Ishikawa (cell line): ENCODE results near the gene ZC3H4.

Experiments
- CEBPB ChIP-seq: IDR thresholded peaks from 2 replicates; pipeline ENCODE4 v1.6.1; 2012
- EGR1 ChIP-seq: IDR thresholded peaks from 2 replicates; pipeline ENCODE4 v1.6.1; 2012
- EP300 ChIP-seq: IDR thresholded peaks from 2 replicates; pipeline ENCODE4 v1.6.1; 2012; ENCODE audit warnings: borderline replicate concordance
- FOXM1 ChIP-seq: IDR thresholded peaks from 2 replicates; pipeline ENCODE4 v1.6.1; 2012; ENCODE audit warnings: low read depth, borderline replicate concordance
- MAX ChIP-seq: IDR thresholded peaks from 2 replicates; pipeline ENCODE4 v1.6.1; 2012
- NFIC ChIP-seq: IDR thresholded peaks from 2 replicates; pipeline ENCODE4 v1.6.1; 2012
- RAD21 ChIP-seq: IDR thresholded peaks from 2 replicates; pipeline ENCODE4 v1.6.1; 2012; ENCODE audit warnings: low read depth
- YY1 ChIP-seq: IDR thresholded peaks from 2 replicates; pipeline ENCODE4 v1.6.1; 2012; ENCODE audit warnings: low read depth
- TF ChIP-seq, protein P1 (sequence below): IDR thresholded peaks from 2 replicates; pipeline ENCODE4 v1.6.1; 2012; ENCODE audit warnings: low read depth, mild to moderate bottlenecking

GRCh38 chr19:47106821-47107201 lies 6.8 kb downstream of the ZC3H4 start:
- no peak for TF ChIP-seq EGR1
- no peak for TF ChIP-seq NFIC
- TF ChIP-seq RAD21 = no peak
- TF ChIP-seq FOXM1 = no peak
- TF ChIP-seq CEBPB = no peak
- TF ChIP-seq YY1 = no peak
- no peak for TF ChIP-seq EP300
- no peak for TF ChIP-seq MAX
- TF ChIP-seq, protein P1, sequence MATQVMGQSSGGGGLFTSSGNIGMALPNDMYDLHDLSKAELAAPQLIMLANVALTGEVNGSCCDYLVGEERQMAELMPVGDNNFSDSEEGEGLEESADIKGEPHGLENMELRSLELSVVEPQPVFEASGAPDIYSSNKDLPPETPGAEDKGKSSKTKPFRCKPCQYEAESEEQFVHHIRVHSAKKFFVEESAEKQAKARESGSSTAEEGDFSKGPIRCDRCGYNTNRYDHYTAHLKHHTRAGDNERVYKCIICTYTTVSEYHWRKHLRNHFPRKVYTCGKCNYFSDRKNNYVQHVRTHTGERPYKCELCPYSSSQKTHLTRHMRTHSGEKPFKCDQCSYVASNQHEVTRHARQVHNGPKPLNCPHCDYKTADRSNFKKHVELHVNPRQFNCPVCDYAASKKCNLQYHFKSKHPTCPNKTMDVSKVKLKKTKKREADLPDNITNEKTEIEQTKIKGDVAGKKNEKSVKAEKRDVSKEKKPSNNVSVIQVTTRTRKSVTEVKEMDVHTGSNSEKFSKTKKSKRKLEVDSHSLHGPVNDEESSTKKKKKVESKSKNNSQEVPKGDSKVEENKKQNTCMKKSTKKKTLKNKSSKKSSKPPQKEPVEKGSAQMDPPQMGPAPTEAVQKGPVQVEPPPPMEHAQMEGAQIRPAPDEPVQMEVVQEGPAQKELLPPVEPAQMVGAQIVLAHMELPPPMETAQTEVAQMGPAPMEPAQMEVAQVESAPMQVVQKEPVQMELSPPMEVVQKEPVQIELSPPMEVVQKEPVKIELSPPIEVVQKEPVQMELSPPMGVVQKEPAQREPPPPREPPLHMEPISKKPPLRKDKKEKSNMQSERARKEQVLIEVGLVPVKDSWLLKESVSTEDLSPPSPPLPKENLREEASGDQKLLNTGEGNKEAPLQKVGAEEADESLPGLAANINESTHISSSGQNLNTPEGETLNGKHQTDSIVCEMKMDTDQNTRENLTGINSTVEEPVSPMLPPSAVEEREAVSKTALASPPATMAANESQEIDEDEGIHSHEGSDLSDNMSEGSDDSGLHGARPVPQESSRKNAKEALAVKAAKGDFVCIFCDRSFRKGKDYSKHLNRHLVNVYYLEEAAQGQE = no peak
